Measurements from ENCODE around the gene P2RX2.

The P2RX2 gene

GRCh38 chr12:132641811-132642650 is 23.5 kb downstream of the P2RX2 start:
- no peak for DNase-seq

- DNase-seq = no peak
These were observed 24.6 kb downstream of the P2RX2 start for GRCh38 chr12:132642846-132643835.

GRCh38 chr12:132646850-132647249 is 28.3 kb downstream of the P2RX2 start:
- no peak for DNase-seq

GRCh38 chr12:132647858-132648257 is 29.3 kb downstream of the P2RX2 start:
- no peak for DNase-seq

- no peak for DNase-seq
These were observed 30.1 kb downstream of the P2RX2 start for GRCh38 chr12:132648616-132649225.

GRCh38 chr12:132649226-132649945 is 30.8 kb downstream of the P2RX2 start:
- no peak for DNase-seq

- DNase-seq = no peak
These were observed 33.0 kb downstream of the P2RX2 start for GRCh38 chr12:132651444-132652100.

- DNase-seq = no peak
These were observed 35.2 kb downstream of the P2RX2 start for GRCh38 chr12:132653567-132654290.

GRCh38 chr12:132657004-132657727 is 38.6 kb downstream of the P2RX2 start:
- no peak for DNase-seq

- no peak for DNase-seq
These were observed 39.7 kb downstream of the P2RX2 start for GRCh38 chr12:132658149-132658894.

- no peak for DNase-seq
These were observed 40.6 kb downstream of the P2RX2 start for GRCh38 chr12:132659146-132659545.

GRCh38 chr12:132660052-132660451 is 41.5 kb downstream of the P2RX2 start:
- no peak for DNase-seq

GRCh38 chr12:132660996-132661395 is 42.4 kb downstream of the P2RX2 start:
- no peak for DNase-seq

GRCh38 chr12:132661972-132662371 is 43.4 kb downstream of the P2RX2 start:
- no peak for DNase-seq

- DNase-seq = no peak
These were observed 44.6 kb downstream of the P2RX2 start for GRCh38 chr12:132662901-132663755.

- DNase-seq = no peak
These were observed 45.9 kb downstream of the P2RX2 start for GRCh38 chr12:132664206-132665148.

- no peak for DNase-seq
These were observed 46.5 kb downstream of the P2RX2 start for GRCh38 chr12:132665149-132665491.

- no peak for DNase-seq
These were observed 47.2 kb downstream of the P2RX2 start for GRCh38 chr12:132665794-132666193.
